SH-SY5Y (cell line): Measurements from ENCODE around the gene KDM5B.

Experiments
- GATA2 ChIP-seq: IDR thresholded peaks from 2 replicates; pipeline ENCODE4 v1.6.1; 2011; ENCODE audit warnings: mild to moderate bottlenecking, low read depth, low read length
- GATA3 ChIP-seq: IDR thresholded peaks from 2 replicates; pipeline ENCODE4 v1.6.1; 2011; ENCODE audit warnings: low read depth, mild to moderate bottlenecking, low read length, moderate library complexity

DNA sequence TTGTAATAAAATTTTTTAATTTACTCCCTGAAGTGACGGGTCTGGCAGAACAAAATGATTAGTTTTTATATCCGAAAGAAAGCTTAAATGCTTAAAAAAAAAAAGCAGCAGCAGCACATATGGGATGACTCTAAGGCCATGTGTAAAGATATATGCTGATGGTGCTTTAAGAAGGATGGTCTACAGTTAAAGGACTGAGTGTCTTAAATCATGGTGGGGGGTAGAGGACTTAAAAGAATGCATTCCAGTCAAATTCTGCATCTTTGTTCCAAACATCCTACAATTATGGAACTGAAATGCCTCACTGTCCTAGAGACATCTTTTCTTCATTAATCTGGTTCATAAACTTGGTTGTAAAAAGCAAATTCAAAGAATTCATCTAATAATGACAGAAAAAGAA is 7.0 kb downstream of the KDM5B start:
- no peak for TF ChIP-seq GATA2
- TF ChIP-seq GATA3 = no peak
